ENCODE results near the gene GABRP.

The GABRP gene

GRCh38 chr5:170860415-170860814 lies 76.9 kb downstream of the GABRP start:
- no peak for DNase-seq (ENCODE audit: low read depth in 1 of 2, low spot score in 1 of 2)

GRCh38 chr5:170860818-170861666 lies 77.5 kb downstream of the GABRP start:
- DNase-seq (ENCODE audit: low read depth in 1 of 2, low spot score in 1 of 2) = no peak

- DNase-seq (ENCODE audit: low read depth in 1 of 2, low spot score in 1 of 2) = no peak
Measured at GRCh38 chr5:170861667-170861916, 78.1 kb downstream of the GABRP start.

- DNase-seq (ENCODE audit: low read depth in 1 of 2, low spot score in 1 of 2) = no peak
Measured at GRCh38 chr5:170861917-170862766, 78.6 kb downstream of the GABRP start, which contains the start of gene RANBP17. TSS of gene RANBP17 (plus strand) at chr5:170862018.

GRCh38 chr5:170863646-170864045 lies 80.1 kb downstream of the GABRP start:
- DNase-seq (ENCODE audit: low read depth in 1 of 2, low spot score in 1 of 2) = no peak

All from activated T-helper 1 cell treated with anti-CD3 and anti-CD28 coated beads, Interleukin-2, amount 50 U/mL, for 16 hours (primary cell).